Epithelial cell of proximal tubule (primary cell): ENCODE measurements around the gene CACNA1H. TPM values are rescaled to one million over a fixed set of nuclear protein-coding genes. Genes with fewer than 3 reads are reported as not detected.

Experiments
- DNase-seq: peaks from one replicate; pipeline ENCODE4 v3.0.0-alpha.2; 2011; ENCODE audit warnings: low read depth
- H3K4me3 ChIP-seq: 2 replicates; pipeline ENCODE4 v1.5.1; 2011; ENCODE audit warnings: low read depth, mild to moderate bottlenecking, low read length
- total RNA-seq: library from RNA; depleted of rRNA; stranded (reverse); fragments of >200 nt; gene quantifications from 2 replicates; pipeline ENCODE4 v1.2.3, GENCODE V29; 2015
- TF ChIP-seq, protein P1 (sequence below): conservative IDR thresholded peaks from 2 replicates; pipeline ENCODE4 v1.5.1; 2012; ENCODE audit warnings: low read depth, mild to moderate bottlenecking, low read length

CACNA1H gene
- total RNA-seq, 1 donor from 2014 or later = 0.29 TPM

DNA sequence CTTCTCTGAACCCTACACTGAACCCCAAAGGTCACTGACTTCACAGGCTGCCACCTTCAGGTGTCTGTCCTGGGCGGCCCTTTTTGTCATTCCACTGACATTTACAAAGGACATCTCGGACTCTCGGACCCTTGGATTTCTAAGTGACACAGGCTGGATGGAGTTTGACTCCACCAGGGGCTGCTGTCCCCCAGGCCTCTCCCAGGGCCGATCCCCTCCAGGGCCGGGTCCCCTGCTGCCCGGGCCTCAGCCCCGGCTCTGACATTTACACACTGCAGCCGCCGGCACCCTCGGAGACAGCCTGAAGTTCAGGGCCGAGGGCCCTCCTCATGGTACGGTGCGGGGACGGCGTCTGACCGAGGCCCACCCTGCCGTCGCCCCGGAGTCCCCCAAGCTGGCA, 24.1 kb downstream of the CACNA1H start:
- no peak overlapping the region for H3K4me3 ChIP-seq
- no peak for DNase-seq
- TF ChIP-seq, protein P1, sequence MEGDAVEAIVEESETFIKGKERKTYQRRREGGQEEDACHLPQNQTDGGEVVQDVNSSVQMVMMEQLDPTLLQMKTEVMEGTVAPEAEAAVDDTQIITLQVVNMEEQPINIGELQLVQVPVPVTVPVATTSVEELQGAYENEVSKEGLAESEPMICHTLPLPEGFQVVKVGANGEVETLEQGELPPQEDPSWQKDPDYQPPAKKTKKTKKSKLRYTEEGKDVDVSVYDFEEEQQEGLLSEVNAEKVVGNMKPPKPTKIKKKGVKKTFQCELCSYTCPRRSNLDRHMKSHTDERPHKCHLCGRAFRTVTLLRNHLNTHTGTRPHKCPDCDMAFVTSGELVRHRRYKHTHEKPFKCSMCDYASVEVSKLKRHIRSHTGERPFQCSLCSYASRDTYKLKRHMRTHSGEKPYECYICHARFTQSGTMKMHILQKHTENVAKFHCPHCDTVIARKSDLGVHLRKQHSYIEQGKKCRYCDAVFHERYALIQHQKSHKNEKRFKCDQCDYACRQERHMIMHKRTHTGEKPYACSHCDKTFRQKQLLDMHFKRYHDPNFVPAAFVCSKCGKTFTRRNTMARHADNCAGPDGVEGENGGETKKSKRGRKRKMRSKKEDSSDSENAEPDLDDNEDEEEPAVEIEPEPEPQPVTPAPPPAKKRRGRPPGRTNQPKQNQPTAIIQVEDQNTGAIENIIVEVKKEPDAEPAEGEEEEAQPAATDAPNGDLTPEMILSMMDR = no peak

DNA sequence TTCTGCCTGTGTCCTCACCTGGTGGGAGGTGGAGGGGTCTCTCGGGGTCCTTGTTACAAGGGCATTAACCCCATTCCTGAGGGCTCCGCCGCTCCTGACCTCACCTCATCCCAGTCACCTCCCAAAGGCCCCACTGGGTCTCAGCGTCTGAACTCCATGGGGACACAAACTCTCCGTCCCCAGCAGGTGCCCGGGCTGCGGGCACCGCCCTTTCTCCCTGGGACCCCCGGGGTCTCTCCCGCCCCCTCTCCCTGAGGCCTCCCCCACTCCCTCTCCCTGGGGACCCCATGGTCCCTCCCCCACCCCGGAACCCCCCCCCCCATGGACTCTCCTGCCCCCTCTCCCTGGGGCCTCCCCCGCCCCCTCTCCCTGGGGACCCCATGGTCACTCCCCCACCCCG, 24.8 kb downstream of the CACNA1H start:
- no peak for DNase-seq
- TF ChIP-seq, protein P1 = no peak
- no peak overlapping the region for H3K4me3 ChIP-seq

DNA sequence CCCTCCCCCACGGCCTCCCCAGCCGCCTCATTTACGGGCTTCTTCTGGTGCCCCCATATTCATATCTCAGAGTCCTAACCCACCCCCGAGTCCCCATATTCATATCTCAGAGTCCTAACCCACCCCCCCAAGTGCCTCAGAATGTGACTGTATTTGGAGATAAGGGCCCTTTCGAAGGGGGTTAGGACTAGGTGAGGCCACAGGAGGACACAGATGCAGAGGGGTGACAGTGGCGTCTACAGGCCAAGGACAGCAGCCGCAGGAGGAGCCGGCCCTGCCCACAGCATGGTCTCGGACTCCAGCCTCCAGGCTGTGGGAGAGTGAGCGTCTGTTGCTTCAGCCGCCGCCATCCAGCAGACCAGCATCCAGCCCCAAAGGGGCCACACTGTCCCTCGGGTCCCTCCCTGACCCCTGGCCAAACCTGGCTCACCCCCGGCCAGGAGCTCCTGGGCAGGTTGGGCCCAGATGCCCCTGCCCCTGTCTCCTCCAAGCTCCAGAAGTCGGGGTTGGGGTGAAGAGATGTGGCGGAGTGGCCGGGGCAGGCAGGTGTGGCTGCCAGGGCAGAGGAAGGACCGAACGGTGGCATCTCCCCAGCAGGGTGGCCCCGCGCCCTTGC, 25.5 kb downstream of the CACNA1H start:
- DNase-seq = no peak
- no peak overlapping the region for H3K4me3 ChIP-seq
- TF ChIP-seq, protein P1 = no peak

DNA sequence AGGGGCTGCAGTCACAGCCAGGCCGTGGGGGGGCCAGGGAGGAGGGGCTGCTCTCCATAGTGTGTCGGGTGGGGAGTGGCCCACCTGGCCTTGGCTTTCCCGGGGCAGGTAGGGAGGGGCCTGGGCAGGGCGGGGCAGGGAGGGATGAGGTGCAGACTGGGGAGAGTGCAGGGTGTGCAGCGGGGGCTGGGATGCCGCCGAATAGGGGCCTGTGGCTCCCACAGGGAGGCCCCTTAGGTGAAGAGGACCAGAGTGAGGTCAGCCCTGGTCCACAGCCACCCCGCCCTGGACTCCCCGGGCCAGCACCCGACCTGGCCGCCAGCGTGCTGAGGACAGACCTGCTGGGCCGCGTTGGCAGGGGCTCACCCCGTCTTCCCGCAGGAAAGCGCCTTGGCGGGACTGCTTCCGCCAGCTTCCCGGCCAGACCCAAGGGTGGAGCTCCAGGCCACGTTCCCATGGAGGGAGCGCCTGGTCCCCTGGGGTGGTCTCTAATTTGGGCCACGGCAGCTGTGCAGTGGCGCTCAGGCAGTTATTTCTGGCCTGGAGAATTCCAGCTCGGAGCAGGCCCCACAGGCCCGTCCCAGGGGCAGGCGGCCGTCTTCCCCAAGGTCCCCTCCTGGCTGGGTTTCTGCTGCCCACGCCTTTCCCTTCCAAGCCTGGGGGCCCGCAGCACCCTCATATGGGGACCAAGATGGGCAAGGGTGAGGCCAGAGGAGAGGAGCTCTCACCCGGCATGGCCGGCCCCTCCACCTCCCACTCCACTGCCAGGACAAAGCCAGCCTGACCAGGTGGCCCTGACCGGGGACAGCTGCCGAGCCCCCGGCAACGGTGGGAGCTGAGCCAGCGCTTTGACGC, 27.9 kb downstream of the CACNA1H start:
- TF ChIP-seq, protein P1 = no peak
- no peak for DNase-seq
- no peak overlapping the region for H3K4me3 ChIP-seq

DNA sequence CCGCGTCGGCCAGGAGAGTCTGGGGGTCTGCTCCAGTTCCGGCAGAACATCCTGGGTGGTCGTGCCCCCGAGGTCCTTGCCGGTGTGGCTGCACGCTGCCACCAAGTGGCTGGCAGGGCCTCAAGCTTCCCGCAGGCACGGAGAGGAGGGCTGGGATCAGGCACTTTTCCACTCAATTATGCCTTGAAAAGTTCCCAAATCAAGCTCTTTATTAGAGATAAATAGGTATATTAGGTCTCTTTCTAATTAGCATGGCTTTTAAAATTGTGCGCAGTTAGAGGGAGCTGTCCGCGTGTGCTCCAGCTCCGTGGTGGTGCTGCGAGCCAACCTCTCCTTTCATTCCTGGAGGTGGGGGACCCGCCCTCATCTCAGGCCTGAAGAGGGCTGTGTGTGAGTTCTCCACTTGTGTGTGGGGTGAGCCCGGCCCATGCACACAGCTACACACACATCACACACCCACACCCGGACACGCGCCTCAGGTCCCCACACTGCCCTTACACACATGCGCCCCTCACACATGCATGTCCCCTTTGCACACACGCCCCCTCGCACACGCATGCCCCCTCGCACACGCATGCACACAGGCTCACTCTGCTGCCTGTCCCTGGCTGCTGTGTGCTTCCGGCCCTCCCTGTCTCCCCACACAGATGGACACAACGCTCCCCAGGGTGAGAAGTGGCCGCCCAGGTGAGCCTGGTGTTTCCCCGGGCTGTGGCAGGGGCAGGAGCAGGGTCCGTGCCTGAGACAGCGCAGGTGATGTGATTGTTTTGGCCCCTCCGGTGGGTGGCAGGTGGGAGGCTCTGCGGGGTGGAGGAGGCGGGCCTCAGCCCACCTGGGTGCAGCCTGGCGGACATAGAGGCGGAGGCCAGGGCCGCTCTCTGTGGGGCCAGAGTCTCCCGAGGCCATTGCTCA, 28.8 kb downstream of the CACNA1H start:
- no peak for DNase-seq
- H3K4me3 ChIP-seq = peak overlapping the region; percentile 21
- TF ChIP-seq, protein P1 = peak; percentile 32

DNA sequence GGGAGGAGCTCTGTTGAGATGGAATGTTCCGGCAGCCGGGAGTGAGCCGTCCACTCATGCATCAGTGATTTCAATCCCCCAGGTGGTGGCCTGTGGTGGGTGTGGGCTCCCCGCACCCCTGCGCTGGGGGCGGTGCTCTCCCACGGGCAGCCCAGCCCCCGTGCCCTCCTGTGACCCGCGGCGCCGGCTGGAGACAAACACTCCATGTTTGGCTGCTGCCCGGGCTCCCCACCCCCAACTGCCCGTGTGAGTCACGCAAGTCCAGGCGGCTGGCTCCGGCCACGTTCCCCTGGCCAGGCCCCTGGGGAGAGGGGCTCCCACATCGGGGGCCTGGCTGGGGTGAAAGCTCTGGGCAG, 29.4 kb downstream of the CACNA1H start:
- DNase-seq = no peak
- TF ChIP-seq, protein P1 = no peak
- peak overlapping the region; percentile 21 for H3K4me3 ChIP-seq
